ENCODE data around the gene UGT2B28.
"Not testable (repeated sequence)": the region's sequence is repeated elsewhere in the genome, so short reads cannot be mapped to it uniquely, and the experiment has no call there.

DNA sequence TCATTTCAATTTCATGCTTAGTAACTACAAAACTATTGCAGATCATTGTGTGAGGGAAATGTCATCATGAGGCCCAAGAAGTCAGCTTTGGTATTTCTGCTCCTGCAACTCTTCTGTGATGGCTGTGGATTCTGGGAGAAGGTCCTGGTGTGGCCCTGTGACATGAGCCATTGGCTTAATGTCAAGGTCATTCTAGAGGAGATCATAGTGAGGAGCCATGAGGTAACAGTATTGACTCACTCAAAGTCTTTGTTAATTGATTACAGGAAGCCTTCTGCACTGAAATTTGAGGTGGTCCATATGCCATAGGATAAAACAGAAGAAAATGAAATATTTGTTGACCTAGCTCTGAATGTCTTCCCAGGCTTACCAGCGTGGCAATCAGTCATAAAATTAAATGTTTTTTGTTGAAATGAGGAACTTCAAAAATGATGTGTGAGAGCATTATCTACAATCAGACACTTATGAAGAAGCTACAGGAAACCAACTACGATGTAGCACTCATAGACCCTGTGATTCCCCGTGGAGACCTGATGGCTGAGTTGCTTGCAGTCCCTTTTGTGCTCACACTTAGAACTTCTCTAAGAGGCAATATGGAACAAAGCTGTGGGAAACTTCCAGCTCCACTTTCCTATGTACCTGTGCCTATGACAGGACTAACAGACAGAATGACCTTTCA lies 37.6 kb upstream of the UGT2B28 start:
- not testable (repeated sequence) for TF ChIP-seq EZH2 (IDR thresholded peaks at IDR 0.05); POLR2AphosphoS5 (IDR thresholded peaks at IDR 0.05; ENCODE audit: borderline replicate concordance, low read depth, low read length); FOXP2 (optimal IDR thresholded peaks at IDR 0.05; ENCODE audit: control extremely low read depth, extremely low read length, insufficient read depth)

All from SK-N-MC (cell line).